ENCODE results near the gene ERC2.
"Not testable (repeated sequence)": the region's sequence is repeated elsewhere in the genome, so short reads cannot be mapped to it uniquely, and the experiment has no call there.

ERC2 gene

DNA sequence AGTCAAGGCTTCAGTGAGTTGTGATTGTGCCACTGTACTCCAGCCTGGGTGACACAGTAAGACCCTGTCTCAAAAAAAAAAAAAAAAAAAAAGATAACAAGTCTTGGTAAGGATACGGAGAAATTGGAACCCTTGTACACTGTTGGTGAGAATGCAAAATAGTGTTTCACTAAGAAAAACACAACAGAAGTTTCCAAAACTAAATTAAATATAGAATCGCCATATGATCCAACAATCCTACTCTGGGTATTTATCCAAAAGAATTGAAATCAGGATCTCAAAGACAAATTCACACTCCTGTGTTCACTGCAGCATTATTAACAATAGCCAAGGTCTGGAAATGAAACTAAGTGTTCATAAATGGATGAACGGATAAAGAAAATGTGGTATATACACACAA, 149.4 kb downstream of the ERC2 start:
- DNase-seq (ENCODE audit: low read depth in 2 of 2, low spot score in 1 of 2), result no peak

- no peak for DNase-seq (ENCODE audit: low read depth in 2 of 2, low spot score in 1 of 2)
Measured at GRCh38 chr3:56316944-56317343, 151.3 kb downstream of the ERC2 start.

- DNase-seq (ENCODE audit: low read depth in 2 of 2, low spot score in 1 of 2), result no peak
Measured at GRCh38 chr3:56314842-56315241, 153.4 kb downstream of the ERC2 start.

DNA sequence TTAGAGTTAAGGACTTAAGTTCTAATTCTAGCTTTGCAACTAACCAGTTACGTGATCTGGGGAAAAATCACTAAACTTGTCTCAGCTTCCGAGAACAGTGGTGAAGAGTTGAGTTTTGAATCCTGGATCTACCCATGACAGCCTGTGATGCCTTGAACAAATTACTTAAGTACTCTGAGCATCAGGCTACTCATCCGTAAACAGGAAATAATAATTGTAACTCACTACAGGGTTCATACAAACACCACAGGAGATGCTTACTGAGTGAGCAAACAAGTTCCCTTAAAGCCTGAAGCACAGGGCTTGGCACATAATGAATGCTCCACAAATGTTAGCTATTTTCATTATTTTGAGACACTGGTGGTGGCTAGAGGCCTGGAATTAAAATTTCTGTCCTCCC, 158.8 kb downstream of the ERC2 start:
- DNase-seq (ENCODE audit: low read depth in 2 of 2, low spot score in 1 of 2), result no peak

GRCh38 chr3:56308471-56308870, 159.8 kb downstream of the ERC2 start:
- no peak for DNase-seq (ENCODE audit: low read depth in 2 of 2, low spot score in 1 of 2)

- DNase-seq (ENCODE audit: low read depth in 2 of 2, low spot score in 1 of 2), result no peak
Measured at GRCh38 chr3:56304069-56304468, 164.2 kb downstream of the ERC2 start.

DNA sequence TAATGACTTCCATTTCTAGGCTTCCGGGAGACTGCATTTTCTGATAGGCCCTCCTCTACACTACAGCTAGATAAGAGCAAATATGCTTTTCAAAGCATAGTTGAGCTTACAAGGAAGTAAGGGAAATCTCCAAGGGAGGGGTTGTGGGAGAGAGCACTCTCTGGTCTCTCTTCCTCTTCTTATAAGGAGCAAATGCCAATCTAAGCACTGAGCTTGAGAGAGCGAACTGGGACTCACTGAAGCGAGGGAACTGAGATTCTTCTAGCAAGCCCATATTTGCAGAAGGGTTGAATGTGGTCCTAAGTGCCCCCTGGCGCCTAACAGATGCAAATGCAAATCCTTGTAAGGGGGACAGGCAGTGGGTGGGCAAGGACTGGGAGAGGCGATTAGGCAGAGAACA, 164.8 kb downstream of the ERC2 start:
- no peak for DNase-seq (ENCODE audit: low read depth in 2 of 2, low spot score in 1 of 2)

GRCh38 chr3:56302417-56302816, 165.8 kb downstream of the ERC2 start:
- no peak for DNase-seq (ENCODE audit: low read depth in 2 of 2, low spot score in 1 of 2)

GRCh38 chr3:56297281-56297840, 170.9 kb downstream of the ERC2 start:
- no peak for DNase-seq (ENCODE audit: low read depth in 2 of 2, low spot score in 1 of 2)

DNA sequence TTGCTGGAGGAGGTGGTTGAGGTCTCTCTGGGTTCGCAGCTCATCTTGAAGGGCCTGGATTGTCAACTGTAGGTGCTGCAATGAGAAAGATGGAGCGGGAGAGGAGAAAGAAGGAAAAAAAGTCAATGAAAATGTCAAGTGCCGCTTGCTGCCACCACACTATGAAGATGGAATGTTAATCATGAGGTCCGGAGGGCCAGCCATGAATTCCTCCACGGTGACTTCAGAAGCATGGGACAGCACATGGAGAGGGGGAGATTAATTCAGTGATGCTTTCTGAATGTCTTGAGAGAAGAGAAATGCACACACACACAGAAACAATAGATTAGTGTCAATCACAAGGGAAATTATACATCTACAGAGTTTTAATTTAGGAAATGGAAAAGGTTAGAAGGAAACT, 171.9 kb downstream of the ERC2 start:
- DNase-seq (ENCODE audit: low read depth in 2 of 2, low spot score in 1 of 2), result no peak

DNA sequence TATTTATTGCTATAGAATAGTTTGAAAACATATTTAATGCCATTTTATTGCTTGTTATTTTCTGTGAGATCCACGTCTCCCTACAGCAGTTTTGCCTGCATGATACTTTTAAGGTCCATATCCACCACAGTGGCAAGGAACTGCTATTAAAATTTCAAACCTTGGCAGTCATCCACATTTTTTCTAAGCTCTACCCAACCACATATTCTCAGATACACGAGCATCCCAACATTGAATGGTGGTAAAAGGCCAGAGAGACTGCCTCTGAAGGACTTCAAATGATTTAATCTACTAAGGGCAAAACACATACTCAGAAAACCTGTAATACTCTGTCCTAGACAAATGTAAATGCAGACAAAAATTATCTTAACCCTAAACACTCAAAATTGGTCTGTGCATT, 173.1 kb downstream of the ERC2 start:
- no peak for DNase-seq (ENCODE audit: low read depth in 2 of 2, low spot score in 1 of 2)

DNA sequence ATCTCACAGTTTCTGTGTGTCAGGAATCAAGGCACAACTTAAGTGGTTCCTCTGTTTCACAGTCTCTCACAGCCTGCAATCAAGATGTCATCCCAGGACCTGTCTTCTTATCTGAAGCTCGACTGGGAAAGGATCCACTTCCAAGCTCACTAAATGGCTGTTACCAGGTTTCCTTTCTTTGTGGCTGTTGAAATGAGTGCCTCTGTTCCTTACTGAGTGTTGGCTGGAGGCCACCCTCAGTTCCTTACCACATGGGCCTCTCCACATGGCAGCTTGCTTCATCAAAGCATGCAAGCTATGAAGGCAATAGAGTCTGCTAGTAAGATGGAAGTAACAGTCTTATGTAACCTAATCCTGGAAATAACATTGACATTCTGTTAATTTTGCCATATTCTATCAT, 174.0 kb downstream of the ERC2 start:
- no peak for DNase-seq (ENCODE audit: low read depth in 2 of 2, low spot score in 1 of 2)

- DNase-seq (ENCODE audit: low read depth in 2 of 2, low spot score in 1 of 2), result no peak
Measured at GRCh38 chr3:56291953-56292352, 176.3 kb downstream of the ERC2 start.

GRCh38 chr3:56291244-56291680, 177.0 kb downstream of the ERC2 start:
- DNase-seq (ENCODE audit: low read depth in 2 of 2, low spot score in 1 of 2), result no peak

DNA sequence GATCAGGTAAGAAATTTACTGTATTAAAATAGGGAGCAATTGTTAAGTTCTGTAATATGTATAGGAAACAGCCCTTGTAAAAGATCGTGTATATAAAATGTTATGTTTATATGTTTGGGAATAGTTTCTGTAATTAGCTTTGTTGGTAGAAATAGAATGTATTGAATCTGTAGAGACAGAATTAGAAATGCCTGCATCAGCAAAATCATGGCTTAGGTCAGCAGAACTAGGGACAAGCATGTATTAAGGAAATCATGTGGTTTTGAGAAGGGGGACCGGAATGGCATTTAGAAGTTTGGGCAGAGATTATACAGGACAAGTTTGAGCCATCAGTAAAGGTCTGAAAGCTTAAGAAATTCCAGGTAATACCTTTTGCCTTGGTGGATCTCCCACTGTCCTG, 177.9 kb downstream of the ERC2 start:
- DNase-seq (ENCODE audit: low read depth in 2 of 2, low spot score in 1 of 2), result no peak

GRCh38 chr3:56288258-56288657, 180.0 kb downstream of the ERC2 start:
- DNase-seq (ENCODE audit: low read depth in 2 of 2, low spot score in 1 of 2), result no peak

GRCh38 chr3:56282341-56282740, 185.9 kb downstream of the ERC2 start:
- DNase-seq (ENCODE audit: low read depth in 2 of 2, low spot score in 1 of 2), result no peak

DNA sequence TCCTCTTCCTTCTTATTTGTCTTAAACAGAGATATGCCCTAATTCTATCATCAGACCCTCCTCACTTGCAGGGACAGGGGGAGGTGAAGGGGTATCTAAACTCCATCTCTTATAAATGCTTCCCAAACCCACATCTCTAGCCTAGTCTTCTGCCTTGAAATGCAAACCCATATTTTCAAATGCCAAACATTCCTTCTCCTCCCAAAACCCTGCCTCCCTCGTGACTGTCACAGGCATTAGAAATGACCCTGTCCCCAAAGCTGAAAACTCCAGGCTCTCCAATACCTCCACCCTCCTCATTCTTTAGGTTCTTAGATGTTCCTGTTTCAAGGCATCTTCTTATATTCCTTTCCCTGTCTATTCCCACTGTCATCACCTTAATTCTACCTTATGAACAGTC, 191.0 kb downstream of the ERC2 start:
- no peak for DNase-seq (ENCODE audit: low read depth in 2 of 2, low spot score in 1 of 2)

- no peak for DNase-seq (ENCODE audit: low read depth in 2 of 2, low spot score in 1 of 2)
Measured at GRCh38 chr3:56275120-56275519, 193.1 kb downstream of the ERC2 start.

GRCh38 chr3:56269755-56270535, 198.3 kb downstream of the ERC2 start:
- DNase-seq (ENCODE audit: low read depth in 2 of 2, low spot score in 1 of 2), result no peak

- DNase-seq (ENCODE audit: low read depth in 2 of 2, low spot score in 1 of 2), result no peak
Measured at GRCh38 chr3:56268616-56269383, 199.5 kb downstream of the ERC2 start.

- not testable (repeated sequence) for DNase-seq (ENCODE audit: low read depth in 2 of 2, low spot score in 1 of 2)
Measured at GRCh38 chr3:56261852-56262251, 206.4 kb downstream of the ERC2 start.

All from stimulated activated CD8-positive, alpha-beta memory T cell treated with anti-CD3 and anti-CD28 coated beads, Interleukin-4, amount 100 ng/mL, for 4 hours (primary cell).